Hepatocyte (in vitro differentiated cells): ENCODE measurements around the gene GOLGA3.

Experiments
- EZH2 ChIP-seq: fragments of 200-600 bp; sonication (generic); IDR thresholded peaks from 2 replicates; pipeline ENCODE4 v1.6.1; 2016; ENCODE audit warnings: antibody characterized with exemption, mild to moderate bottlenecking, borderline replicate concordance
- EZH2phosphoT487 ChIP-seq: fragments of 200-600 bp; sonication (generic); IDR thresholded peaks from one replicate; pipeline ENCODE4 v1.6.1; 2018; ENCODE audit warnings: antibody characterized with exemption, mild to moderate bottlenecking, low read depth, moderate library complexity; ENCODE audit not compliant: unreplicated experiment, severe bottlenecking
- TF ChIP-seq, protein P1 (sequence below): fragments of 200-600 bp; sonication (generic); IDR thresholded peaks from 2 replicates; pipeline ENCODE4 v1.5.1; 2016; ENCODE audit warnings: antibody characterized with exemption, mild to moderate bottlenecking; ENCODE audit not compliant: poor library complexity

DNA sequence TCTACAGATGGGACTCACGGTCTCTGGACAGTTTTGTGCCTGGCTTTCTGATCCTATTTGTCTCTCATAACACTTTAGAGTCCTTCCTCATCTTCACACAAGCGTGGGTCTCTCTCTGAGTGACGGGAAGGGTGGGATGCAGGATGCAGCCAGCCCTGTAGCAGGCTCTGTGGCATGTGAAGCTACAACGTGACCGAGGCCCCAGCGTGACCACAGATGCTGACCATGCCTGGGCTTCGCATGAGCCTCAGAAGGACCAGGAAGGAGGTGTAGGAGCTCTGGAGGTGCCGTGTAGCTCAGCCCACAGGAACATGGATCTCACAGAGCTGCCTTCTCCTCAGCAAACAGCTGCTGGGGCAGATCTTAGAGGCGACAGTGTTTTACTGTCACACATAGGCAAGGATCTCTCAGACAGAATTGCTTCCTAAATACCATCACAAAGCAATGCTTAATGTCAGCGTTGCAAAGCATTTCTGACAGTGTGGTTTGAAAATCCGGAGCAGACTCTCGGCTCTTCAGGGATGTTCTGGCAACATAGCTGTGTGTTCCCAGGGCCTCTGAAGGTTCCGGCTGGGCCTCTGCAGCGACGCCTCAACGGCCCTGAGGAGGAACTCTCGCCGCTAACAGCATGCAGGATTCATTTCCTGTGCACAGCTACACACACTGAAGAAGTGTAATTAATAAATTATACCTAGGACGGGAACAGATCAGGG, 88.9 kb downstream of the GOLGA3 start:
- TF ChIP-seq, protein P1, sequence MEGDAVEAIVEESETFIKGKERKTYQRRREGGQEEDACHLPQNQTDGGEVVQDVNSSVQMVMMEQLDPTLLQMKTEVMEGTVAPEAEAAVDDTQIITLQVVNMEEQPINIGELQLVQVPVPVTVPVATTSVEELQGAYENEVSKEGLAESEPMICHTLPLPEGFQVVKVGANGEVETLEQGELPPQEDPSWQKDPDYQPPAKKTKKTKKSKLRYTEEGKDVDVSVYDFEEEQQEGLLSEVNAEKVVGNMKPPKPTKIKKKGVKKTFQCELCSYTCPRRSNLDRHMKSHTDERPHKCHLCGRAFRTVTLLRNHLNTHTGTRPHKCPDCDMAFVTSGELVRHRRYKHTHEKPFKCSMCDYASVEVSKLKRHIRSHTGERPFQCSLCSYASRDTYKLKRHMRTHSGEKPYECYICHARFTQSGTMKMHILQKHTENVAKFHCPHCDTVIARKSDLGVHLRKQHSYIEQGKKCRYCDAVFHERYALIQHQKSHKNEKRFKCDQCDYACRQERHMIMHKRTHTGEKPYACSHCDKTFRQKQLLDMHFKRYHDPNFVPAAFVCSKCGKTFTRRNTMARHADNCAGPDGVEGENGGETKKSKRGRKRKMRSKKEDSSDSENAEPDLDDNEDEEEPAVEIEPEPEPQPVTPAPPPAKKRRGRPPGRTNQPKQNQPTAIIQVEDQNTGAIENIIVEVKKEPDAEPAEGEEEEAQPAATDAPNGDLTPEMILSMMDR = no peak
- no peak for TF ChIP-seq EZH2
- no peak for TF ChIP-seq EZH2phosphoT487
